Measurements from ENCODE around the gene XIRP1. TPM values are rescaled to one million over a fixed set of nuclear protein-coding genes. Genes with fewer than 3 reads are reported as not detected.

The XIRP1 gene
- total RNA-seq, 1 experiment from 2014 or later, result not detected

GRCh38 chr3:39137991-39138803 lies 54.2 kb downstream of the XIRP1 start:
- no peaks in the 10 kb centered on the region for H3K27me3 ChIP-seq (ENCODE audit: control insufficient read depth, insufficient read depth, low read length)
- no peak for ATAC-seq
- DNase-seq (ENCODE audit: low read depth, low spot score), result no peak
- no peaks in the 10 kb centered on the region for H3K4me1 ChIP-seq (ENCODE audit: control insufficient read depth, insufficient read depth, low read length)
- H3K27ac ChIP-seq (ENCODE audit: low read length), result no peak overlapping the region
- TF ChIP-seq SIN3A (IDR thresholded peaks at IDR 0.05; ENCODE audit: borderline replicate concordance, insufficient read depth, low read depth, low read length) (no peak), REST (IDR thresholded peaks at IDR 0.05; ENCODE audit: insufficient read depth in 1 of 2, low read depth in 2 of 2, low read length in 1 of 2) (no peak), POLR2AphosphoS5 (IDR thresholded peaks at IDR 0.05; ENCODE audit: low read depth, low read length) (no peak), TCF7L2 (IDR thresholded peaks at IDR 0.05; ENCODE audit: low read depth, low read length) (no peak)
- TF ChIP-seq, protein P1, sequence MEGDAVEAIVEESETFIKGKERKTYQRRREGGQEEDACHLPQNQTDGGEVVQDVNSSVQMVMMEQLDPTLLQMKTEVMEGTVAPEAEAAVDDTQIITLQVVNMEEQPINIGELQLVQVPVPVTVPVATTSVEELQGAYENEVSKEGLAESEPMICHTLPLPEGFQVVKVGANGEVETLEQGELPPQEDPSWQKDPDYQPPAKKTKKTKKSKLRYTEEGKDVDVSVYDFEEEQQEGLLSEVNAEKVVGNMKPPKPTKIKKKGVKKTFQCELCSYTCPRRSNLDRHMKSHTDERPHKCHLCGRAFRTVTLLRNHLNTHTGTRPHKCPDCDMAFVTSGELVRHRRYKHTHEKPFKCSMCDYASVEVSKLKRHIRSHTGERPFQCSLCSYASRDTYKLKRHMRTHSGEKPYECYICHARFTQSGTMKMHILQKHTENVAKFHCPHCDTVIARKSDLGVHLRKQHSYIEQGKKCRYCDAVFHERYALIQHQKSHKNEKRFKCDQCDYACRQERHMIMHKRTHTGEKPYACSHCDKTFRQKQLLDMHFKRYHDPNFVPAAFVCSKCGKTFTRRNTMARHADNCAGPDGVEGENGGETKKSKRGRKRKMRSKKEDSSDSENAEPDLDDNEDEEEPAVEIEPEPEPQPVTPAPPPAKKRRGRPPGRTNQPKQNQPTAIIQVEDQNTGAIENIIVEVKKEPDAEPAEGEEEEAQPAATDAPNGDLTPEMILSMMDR (IDR thresholded peaks at IDR 0.05), result no peak
- no peaks in the 10 kb centered on the region for H3K9me3 ChIP-seq (ENCODE audit: control insufficient read depth, insufficient read depth, low read depth, low read length)
- in situ Hi-C loops (cut with HindIII; ENCODE audit: low pct_unique_long_range_greater_than_20kb, low sequenced_read_pairs), result no loop called here
- ChIA-PET POLR2A (no interaction called here), CTCF (no interaction called here)
- H3K36me3 ChIP-seq (ENCODE audit: control insufficient read depth, insufficient read depth, low read length), result no peaks in the 10 kb centered on the region
- intact Hi-C loops (cut with micrococcal nuclease; ENCODE audit: unreplicated experiment), result no loop called here
- no peak overlapping the region for H3K4me3 ChIP-seq (ENCODE audit: low read depth in 2 of 2, low read length in 2 of 2)
- no TSS peak for BruUV-seq (replicated peaks)

- H3K9me3 ChIP-seq (ENCODE audit: control insufficient read depth, insufficient read depth, low read depth, low read length), result no peaks in the 10 kb centered on the region
- intact Hi-C loops (cut with micrococcal nuclease; ENCODE audit: unreplicated experiment), result no loop called here
- H3K36me3 ChIP-seq (ENCODE audit: control insufficient read depth, insufficient read depth, low read length), result no peaks in the 10 kb centered on the region
- H3K4me3 ChIP-seq (ENCODE audit: low read depth in 2 of 2, low read length in 2 of 2), result no peak overlapping the region
- BruUV-seq (replicated peaks), result no TSS peak
- H3K27me3 ChIP-seq (ENCODE audit: control insufficient read depth, insufficient read depth, low read length), result no peaks in the 10 kb centered on the region
- no peaks in the 10 kb centered on the region for H3K4me1 ChIP-seq (ENCODE audit: control insufficient read depth, insufficient read depth, low read length)
- no peak for ATAC-seq
- DNase-seq (ENCODE audit: low read depth, low spot score), result no peak
- CTCF ChIA-PET, result no interaction called here
- H3K27ac ChIP-seq (ENCODE audit: low read length), result no peak overlapping the region
- TF ChIP-seq, protein P1 (IDR thresholded peaks at IDR 0.05), result no peak
- TF ChIP-seq TCF7L2 (IDR thresholded peaks at IDR 0.05; ENCODE audit: low read depth, low read length) (no peak), SIN3A (IDR thresholded peaks at IDR 0.05; ENCODE audit: borderline replicate concordance, insufficient read depth, low read depth, low read length) (no peak), REST (IDR thresholded peaks at IDR 0.05; ENCODE audit: insufficient read depth in 1 of 2, low read depth in 2 of 2, low read length in 1 of 2) (no peak), POLR2AphosphoS5 (IDR thresholded peaks at IDR 0.05; ENCODE audit: low read depth, low read length) (no peak)
- in situ Hi-C loops (cut with HindIII; ENCODE audit: low pct_unique_long_range_greater_than_20kb, low sequenced_read_pairs), result no loop called here
- POLR2A ChIA-PET, result no interaction called here
Measured at GRCh38 chr3:39137435-39137936, 54.9 kb downstream of the XIRP1 start.

All from Panc1 (cell line).